GM18868 (cell line): Measurements from ENCODE around the gene NAT9.

ENCODE experiments used
- ATAC-seq: cut with Tn5 transposase; IDR thresholded peaks from one replicate; pipeline ENCODE4 v1.9.1; 2021; ENCODE audit warnings: mild to moderate bottlenecking, moderate library complexity; ENCODE audit not compliant: unreplicated experiment

NAT9 gene

GRCh38 chr17:74806334-74806733, 30.2 kb upstream of the NAT9 start:
- no peak for ATAC-seq

- no peak for ATAC-seq
Observed at GRCh38 chr17:74805591-74805991, 29.4 kb upstream of the NAT9 start.

GRCh38 chr17:74804683-74805082, 28.5 kb upstream of the NAT9 start:
- no peak for ATAC-seq

DNA sequence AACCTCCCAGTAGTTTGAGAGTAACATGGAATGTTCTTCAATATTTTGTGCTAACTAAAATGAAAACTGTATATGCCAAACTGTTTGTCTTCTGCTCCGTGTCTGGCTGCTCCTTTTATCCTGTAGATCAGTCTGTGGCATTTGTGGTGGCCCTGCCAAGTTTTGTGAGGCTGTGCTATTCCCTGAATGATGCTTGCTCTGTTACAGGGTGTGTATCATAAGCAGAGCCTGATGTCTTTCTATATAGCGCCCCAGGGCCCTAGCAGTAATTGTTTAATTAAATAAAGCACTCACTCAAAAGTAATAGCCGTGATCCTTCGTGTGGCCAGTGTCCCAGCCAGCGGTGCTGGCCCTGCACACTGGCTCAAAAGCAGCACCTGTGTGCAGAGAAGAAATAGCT, 27.8 kb upstream of the NAT9 start:
- no peak for ATAC-seq

- no peak for ATAC-seq
Observed at GRCh38 chr17:74803388-74803930, 27.3 kb upstream of the NAT9 start.

DNA sequence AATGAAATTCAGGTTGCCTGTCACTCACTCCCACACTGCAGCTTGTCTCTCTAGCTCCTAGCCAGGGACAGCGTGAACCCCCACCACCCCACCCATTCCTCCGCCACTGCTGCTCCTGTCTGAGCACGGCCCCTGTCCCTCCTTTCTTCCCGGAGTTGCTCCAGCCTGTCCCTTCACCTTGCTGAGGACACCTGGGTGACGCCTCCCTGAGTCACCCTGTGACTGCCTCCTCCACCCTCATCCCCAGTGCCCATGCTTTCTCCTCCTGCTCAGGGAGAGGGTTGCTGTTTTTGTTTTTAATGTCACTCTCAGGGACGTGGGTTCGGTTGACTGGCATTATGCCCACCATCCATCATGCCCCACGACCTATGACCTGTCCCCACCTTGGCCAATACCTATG, 25.8 kb upstream of the NAT9 start:
- ATAC-seq = no peak

DNA sequence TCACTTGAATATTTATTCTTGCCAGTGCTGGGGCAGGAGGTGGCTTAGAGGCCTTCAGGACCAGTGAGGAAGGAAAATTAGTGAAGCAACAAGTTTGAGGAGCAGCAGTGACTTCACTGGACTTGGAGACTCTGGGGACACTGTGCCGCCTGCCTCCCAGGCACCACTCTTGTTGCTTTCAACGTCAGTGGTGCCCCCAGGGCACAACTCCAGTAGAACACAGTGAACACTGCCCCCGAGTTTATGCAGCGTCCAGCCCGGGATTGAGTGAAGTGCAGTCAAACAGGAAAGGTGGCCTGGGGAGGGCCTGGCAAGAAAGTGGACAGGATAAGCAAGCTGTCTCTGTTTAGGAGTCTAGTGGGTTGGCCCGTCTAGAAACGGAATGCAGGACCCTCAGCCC, 24.4 kb upstream of the NAT9 start:
- ATAC-seq = no peak

GRCh38 chr17:74799097-74799496, 23.0 kb upstream of the NAT9 start:
- ATAC-seq = no peak

DNA sequence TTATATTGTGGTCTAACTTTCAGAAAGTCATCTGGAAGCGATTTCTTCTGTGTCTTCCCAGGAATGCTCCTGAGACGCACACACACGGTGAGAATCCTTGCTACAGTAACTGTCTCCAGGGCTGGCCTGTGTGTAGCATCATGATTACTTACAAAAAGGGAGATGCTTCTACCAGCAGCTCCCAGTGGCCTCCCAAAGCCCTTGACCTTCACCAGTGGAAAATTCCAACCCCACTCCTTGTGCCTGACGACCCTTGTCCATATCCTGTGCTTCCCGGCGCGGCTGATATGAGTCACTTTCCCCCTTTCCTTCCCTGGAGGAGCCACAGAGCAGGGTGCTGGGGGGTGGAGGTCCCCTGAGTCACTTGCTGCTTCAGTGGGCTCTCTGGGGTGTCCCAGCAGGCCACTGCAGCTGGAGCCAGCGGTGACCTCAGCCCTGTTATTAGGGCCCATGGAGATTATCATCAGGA, 22.1 kb upstream of the NAT9 start:
- no peak for ATAC-seq

DNA sequence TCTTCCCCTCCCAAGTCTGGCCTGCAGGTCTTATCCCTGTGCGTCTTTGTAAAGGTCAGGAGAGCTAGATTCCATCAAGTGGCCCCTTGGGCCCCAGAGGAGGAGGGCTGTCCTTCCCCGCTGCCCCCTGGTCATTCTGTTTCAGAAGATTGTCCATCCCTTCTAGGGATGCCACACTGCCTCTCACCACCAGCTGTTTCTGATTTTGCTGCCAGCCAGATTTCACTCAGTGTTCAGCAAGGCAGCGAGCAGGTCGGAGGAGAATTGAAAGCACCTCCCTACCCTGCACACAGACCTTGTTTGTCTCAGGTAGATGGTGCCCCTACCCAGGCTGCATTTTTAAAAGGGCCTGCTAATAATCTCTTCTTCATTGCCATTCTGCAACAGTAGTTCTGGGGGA, 21.7 kb upstream of the NAT9 start:
- ATAC-seq = no peak

- no peak for ATAC-seq
Observed at GRCh38 chr17:74796866-74797265, 20.7 kb upstream of the NAT9 start.

DNA sequence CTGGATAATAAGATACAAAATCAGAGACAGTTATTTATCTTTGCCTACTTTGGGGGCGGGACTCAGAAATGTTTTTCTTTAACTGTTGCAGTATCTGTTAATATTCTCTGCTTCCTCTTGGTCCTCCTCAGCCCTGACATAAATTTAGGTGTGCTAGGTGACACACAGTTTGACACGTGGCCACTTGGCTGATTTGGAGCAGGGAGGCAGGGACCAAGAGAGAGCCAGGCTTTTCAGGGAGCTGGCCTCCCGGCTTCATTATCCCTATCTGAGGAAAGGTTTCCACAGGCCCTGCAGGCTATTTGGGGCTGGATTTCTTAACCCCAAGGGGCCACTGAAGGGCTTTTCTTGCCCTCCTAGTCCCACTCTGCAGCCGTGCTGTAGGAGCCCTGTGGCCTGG, 20.1 kb upstream of the NAT9 start:
- ATAC-seq = no peak

DNA sequence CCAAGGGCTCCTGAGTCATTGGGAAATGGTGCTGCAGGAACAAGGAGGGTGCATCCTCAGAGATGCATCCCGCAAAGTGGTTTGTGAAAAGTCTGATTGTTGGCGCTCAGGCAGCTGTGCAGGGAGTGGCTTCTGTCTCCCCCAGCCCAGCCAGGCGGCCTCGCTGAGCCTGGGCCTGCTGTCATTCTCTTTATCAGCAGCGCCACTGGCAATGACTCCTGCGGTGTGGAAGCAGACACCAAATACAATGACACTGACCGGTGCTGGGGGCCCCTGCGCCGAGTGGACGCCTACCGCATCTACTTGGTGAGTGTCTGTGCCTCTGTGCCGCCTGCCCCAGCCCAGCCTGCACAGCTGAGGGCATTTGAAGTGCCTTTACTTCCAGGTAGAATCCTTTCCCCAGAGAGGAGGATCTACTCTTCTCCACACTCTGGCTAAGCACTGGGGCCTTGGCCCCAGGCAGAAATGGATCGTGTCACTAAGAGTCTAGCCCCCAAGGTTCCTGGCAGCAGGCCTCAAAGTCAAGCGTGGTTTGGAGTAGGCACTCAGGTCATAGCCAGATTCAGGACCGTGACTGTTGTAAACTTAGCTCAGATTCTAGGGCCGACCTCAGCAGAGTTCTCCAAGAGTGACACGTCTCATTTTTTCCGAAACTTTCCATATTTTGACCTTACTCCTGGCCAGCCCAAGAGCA, 19.3 kb upstream of the NAT9 start:
- ATAC-seq = no peak

DNA sequence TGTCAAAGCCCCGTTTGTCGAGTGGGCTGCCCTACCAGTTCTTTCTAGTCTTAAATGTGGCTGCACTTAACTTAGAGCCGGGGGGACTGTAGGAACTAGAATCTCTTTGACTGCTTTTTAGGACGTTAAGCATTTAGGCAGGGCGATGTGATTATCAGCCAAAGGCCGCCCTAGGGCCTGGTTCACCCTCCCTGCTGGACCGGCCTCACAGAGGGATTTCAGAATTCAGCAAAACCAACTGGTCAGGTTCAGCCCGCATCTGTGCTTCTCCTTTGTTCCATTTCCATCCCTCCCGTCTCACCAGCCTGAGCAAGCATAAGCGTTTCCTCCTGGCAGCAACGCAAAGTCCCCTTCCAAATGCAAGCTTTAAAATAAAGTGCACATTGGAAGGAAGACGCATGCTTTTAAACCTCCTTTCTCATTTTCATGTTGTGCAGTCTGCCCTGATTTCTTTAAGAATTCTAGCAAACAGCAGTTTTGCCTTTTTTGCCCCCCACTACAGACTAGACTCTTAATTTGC, 16.5 kb upstream of the NAT9 start:
- ATAC-seq = no peak

- no peak for ATAC-seq
Observed at GRCh38 chr17:74790161-74791058, 14.3 kb upstream of the NAT9 start.

GRCh38 chr17:74786431-74787055, 10.4 kb upstream of the NAT9 start:
- ATAC-seq = no peak

- ATAC-seq = no peak
Observed at GRCh38 chr17:74785981-74786360, 9.8 kb upstream of the NAT9 start.

DNA sequence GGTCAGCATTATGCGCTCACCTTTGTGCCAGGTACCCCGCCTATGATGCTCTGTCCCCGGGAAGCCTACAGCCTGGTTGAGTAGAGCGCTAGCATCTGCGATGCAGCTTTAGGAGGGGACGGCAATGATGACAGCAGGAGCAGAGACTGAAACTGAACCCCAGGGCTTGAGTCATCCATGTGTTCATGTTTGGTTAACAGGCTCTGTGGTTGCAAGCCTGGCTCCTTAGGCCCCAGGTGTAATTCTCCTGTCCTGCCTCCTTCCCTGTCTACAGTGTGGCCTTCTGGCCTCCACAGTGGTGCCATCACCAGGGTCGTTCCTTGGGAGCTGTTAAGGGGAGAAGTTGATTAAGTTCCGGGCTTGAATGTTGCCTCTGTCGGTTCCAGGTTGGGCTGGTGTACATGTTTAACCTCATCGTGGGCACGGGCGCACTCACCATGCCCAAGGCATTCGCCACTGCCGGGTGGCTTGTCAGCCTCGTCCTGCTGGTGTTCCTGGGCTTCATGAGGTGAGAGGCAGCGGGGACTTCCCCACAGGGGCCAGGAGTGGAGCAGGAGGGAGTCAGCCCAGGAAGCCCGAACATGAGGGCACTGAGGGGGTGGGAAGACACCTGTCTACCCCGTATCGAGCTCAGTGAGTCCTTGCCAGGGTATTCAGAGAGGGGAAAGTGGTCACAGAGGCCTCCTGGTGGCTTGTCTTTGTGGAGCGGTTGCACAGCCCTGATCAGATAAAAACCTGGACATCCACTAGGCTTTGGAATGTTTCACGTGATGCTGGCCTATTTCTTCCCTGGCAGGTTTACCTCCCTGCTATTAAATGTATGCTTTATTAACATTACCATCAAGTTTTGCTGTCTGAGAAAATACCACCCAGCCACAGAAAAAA, 9.2 kb upstream of the NAT9 start:
- ATAC-seq = no peak

DNA sequence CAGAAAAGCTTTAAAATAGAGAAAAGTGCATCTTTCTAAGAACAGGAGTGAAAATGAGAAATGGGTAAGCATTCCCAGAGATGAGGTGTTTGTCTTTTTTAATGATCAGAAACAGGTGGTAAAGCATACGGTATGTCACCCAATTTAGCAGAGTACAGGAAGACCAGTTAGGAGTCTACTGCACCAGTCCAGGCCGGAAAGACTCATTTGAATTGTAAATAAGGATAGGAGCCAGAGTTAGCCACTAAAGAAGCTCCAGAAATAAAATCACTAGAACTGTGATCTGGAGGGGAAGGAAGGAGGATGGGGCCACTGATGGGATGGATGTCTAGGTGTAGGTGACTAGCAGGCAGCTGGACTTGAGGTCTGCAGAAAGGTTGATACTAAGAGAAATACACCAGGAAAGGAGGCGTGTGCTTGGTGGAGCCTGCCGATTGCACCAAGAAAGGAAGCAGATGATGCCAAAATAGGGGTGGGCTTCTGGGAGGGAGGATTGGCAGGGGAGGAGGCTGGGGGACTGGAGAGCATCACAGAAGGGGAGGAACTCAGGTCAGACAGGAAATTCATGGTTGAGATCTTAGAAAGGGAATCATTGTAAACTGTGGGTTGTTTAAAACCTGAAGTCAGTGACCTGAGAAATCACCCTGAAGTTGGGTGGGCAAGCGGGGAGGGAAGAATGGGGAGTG, 8.1 kb upstream of the NAT9 start:
- no peak for ATAC-seq

GRCh38 chr17:74782571-74782970, 6.4 kb upstream of the NAT9 start:
- no peak for ATAC-seq
